LNCaP clone FGC (cell line): Measurements from ENCODE around the gene DHRS2.

Source experiments
- DNase-seq: peaks from one replicate; pipeline ENCODE4 v3.0.0-alpha.2; 2011; ENCODE audit warnings: low read depth
- H3K4me3 ChIP-seq: 2 replicates; pipeline ENCODE4 v1.5.1; 2011; ENCODE audit warnings: mild to moderate bottlenecking, low read depth, low read length, control low read depth
- TF ChIP-seq, protein P1 (sequence below): IDR thresholded peaks from 2 replicates; pipeline ENCODE4 v1.5.1; 2012; ENCODE audit warnings: mild to moderate bottlenecking; ENCODE audit not compliant: control insufficient read depth, insufficient read depth; ENCODE audit errors: extremely low read depth

The DHRS2 gene

DNA sequence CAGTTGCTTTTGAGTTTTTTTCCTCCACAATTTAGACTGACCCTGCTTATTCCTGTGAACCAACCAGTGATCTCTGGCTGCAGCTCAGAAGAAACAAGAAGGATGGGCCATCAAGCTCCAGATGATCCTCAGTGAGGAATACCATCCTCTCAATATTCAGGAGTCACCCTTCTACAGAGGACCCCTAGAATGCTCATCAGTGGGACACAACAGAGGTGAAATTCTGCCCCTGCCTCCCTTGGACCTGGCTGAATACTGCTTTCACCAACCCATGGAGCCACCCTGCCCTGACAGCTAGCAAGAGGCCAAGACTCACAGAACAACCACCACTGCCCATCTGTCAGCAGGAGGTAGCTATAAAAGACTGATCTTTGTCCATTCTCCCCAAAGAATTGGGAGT lies 9.2 kb upstream of the DHRS2 start:
- TF ChIP-seq, protein P1, sequence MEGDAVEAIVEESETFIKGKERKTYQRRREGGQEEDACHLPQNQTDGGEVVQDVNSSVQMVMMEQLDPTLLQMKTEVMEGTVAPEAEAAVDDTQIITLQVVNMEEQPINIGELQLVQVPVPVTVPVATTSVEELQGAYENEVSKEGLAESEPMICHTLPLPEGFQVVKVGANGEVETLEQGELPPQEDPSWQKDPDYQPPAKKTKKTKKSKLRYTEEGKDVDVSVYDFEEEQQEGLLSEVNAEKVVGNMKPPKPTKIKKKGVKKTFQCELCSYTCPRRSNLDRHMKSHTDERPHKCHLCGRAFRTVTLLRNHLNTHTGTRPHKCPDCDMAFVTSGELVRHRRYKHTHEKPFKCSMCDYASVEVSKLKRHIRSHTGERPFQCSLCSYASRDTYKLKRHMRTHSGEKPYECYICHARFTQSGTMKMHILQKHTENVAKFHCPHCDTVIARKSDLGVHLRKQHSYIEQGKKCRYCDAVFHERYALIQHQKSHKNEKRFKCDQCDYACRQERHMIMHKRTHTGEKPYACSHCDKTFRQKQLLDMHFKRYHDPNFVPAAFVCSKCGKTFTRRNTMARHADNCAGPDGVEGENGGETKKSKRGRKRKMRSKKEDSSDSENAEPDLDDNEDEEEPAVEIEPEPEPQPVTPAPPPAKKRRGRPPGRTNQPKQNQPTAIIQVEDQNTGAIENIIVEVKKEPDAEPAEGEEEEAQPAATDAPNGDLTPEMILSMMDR, result no peak
- no peak for DNase-seq
- no peak overlapping the region for H3K4me3 ChIP-seq

DNA sequence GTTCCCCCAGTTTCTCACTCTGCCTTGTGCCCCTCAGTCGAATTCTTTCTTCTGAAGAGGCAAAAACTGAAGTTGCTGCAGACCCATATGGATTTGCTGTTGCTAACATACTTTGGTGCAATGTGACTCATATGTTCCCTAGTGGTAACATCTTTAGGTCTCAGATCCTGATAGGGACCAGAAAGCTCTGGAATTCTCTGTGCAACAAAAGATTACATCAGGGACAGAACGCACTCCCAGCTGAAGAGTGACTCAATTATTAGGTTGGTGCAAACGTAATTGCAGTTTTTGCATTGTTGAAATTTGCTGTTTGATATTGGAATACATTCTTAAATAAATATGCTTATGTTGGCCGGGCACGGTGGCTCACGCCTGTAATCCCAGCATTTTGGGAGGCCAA lies 8.2 kb upstream of the DHRS2 start:
- no peak for DNase-seq
- TF ChIP-seq, protein P1, result no peak
- no peak overlapping the region for H3K4me3 ChIP-seq

DNA sequence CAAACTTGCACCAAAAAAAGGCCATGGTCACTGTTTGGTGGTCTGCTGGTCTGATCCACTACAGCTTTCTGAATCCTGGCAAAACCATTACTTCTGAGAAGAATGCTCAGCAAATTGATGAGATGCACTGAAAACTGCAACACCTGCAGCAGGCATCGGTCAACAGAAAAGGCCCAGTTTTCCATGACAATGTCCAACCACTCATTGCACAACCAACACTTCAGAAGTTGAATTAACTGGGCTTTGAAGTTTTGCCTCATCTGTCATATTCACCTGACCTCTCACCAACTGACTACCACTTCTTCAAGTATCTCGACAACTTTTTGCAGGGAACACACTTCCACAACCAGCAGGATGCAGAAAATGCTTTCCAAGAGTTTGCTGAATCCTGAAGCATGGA lies 7.0 kb upstream of the DHRS2 start:
- TF ChIP-seq, protein P1, result no peak
- H3K4me3 ChIP-seq, result no peak overlapping the region
- DNase-seq, result no peak

DNA sequence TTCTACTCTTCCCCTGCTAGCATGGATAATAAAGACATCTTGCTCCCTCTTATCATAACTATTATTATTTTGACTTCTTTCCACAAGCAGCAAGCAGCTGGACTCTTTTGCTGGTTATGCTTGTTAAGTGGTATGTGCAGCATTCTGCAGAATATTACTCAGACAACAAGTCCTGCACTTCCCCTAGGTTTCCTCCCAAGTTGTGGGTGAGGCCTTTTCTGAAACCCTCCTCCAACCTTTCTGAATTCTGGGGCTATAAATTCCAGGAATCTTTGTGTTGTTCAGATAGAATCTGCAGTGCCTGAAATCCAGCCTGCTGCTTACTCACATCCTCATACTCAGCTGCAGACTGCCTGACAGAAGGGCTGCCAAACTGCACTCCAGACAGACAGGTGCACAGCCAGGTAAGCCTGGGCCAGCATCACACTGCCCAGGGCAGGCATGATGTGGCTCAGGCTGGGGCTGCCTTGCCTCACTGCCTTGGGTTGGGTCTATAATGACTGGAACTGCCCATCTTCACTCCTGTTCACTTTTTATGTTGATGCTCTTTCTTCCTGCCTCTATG lies 6.2 kb upstream of the DHRS2 start:
- TF ChIP-seq, protein P1, result no peak
- no peak overlapping the region for H3K4me3 ChIP-seq
- no peak for DNase-seq

DNA sequence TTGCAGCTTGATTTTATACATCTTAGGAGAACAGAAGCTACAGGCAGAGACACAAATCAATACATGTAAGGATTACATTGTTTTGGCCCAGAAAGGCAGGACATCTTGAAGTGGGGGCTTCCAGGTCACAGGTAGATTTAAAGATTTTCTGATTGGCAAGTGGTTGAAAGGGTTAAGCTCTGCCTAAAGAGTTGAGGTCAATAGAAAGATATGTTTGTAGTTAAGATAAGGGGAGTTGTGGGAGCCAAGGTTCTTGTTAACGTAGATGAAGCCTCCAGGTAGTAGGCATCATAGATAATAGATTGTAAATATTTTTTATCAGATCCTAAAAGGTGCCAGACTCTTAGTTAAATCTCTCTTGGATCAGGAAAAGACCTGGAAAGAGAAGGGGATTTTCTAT lies 5.5 kb upstream of the DHRS2 start:
- TF ChIP-seq, protein P1, result no peak
- DNase-seq, result no peak
- H3K4me3 ChIP-seq, result no peak overlapping the region

DNA sequence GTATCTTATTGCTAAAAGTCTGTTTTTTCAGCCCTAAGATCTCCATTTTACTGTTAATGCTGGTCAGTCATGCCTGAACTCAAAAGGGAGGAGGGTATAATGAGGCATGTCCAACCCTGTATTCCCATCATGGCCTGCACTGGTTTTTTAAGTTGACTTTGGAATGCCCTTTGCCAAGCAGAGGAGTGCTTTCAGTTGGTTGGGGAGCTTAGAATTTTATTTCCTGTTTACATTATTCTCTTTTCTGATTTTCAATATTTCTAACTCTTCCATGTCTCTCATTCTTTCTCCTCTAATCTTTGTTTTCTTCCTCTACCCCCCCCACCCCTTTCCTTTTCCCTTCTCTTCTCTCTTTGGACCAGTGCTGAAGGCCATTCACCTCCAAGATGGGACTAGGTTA lies 4.9 kb upstream of the DHRS2 start:
- TF ChIP-seq, protein P1, result no peak
- H3K4me3 ChIP-seq, result no peak overlapping the region
- no peak for DNase-seq
